Stimulated activated CD4-positive, alpha-beta T cell treated with anti-CD3 and anti-CD28 coated beads, Interleukin-1b, Interleukin-23, amount 100 ng/mL, for 1 hour (primary cell): ENCODE results near the gene NUP188.
"Not testable (repeated sequence)": the region's sequence is repeated elsewhere in the genome, so short reads cannot be mapped to it uniquely, and the experiment has no call there.

Experiments
- DNase-seq, 2 donors: peaks; one replicate each; pipeline ENCODE4 v3.0.0-alpha.2; 2020; ENCODE audit warnings: low read depth in 2 of 2

The NUP188 gene

DNA sequence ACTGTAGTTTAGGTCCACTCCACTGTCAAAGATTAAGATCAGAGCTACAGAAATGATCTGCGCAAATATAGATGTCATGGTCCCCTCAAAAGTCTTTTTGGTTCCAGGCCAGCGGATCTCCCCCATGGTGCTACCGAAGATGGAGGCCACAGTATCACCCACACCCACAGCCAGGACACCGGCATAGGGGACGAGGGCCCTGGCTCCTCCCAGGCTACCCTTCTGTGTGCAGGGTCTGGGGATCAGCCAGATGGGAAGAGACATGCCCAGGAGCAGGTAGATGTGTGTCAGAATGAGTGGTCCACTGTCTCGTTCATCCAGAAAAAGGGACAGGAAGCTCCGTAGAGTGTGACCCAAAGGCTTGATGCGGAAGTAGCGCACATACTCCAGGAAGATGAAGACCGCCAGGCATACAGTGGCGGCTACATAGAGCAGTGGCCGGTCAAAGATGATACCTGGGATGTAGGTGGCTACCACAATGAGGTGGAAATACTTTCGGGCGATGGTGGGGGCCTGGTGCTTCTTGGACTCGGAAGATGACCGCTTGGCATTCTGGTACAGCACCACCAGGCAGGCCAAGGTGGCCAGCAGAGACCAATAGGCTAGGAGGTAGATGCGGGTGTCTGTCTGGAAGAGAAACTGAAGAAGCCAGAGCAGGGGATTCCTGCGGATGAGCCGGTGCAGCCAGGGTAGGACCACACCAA is 1.5 kb upstream of the NUP188 start:
- DNase-seq, result no peak

DNA sequence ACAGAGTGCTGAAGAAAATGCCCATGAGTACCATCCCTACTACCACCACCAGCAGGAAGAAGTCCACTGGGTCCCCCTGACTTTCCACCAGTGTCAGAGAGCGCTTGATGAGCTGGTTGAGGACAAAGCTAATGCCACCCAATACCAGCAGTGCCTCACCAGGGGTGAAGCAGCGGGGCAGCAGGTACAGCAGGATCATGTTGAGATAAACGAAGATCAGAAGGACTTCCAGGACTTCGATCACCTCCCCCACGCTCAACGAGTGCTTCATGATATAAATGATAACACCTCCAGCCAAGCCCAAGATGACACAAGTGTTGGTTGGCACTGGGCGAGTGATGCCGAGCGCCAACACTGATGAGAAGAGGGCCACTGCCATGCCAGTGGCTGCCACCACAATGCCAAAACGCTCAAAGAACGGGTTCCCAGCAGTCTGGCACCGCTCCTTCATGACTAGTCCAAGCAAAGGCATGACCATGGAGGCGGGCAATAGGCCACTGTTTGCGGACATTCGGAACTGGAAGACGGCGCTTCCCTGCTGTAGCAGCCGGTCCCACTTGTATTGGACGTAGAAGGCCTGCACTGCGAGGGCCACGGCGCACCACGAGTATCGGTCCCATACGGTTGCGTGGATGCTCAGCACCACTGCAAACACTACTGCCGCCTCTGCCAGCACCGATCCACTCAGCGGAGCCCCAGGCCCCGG is 775 bp upstream of the NUP188 start:
- DNase-seq, result no peak

DNA sequence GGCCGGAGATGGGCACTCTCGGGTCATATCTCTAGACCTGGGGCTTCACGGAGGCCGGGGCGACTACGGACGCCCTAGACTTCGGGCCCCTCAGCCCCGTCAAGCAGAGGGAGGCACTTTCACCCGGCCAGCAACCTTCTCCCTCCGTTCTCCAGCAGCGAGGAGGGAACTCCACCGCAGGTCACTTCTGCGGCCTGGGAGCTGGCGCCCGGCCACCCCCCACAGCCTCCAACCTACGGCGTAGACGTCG is 297 bp upstream of the NUP188 start:
- no peak for DNase-seq

DNA sequence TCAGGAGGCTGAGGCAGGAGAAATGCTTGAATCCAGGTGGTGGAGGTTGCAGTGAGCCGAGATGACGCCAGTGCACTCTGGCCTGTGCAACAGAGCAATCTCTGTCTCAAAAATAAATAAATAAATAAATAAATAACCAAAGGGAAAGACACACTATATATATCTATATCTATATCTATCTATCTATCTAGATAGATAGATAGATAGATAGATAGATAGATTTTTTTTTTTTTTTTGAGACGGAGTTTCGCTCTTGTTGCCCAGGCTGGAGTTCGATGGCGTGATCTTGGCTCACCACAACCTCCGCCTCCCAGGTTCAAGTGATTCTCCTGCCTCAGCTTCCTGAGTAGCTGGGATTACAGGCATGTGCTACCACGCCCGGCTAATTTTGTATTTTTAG is 13.9 kb downstream of the NUP188 start:
- not testable (repeated sequence) for DNase-seq

DNA sequence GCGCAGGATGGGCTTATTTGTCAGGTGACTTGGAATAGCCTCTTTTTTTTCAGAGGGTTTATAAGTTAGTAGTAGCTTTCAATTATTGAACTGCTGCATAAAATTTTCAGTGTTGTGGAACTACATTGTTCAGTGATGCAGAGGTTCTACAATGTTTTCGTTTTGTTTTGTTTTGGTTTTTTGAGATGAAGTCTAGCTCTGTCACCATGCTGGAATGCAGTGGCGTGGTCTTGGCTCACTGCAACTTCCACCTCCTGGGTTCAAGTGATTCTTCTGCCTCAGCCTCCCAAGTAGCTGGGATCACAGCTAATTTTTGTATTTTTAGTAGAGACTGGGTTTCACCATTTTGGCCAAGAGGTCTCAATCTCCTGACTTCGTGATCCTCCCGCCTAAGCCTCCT is 22.0 kb downstream of the NUP188 start:
- DNase-seq, result no peak

DNA sequence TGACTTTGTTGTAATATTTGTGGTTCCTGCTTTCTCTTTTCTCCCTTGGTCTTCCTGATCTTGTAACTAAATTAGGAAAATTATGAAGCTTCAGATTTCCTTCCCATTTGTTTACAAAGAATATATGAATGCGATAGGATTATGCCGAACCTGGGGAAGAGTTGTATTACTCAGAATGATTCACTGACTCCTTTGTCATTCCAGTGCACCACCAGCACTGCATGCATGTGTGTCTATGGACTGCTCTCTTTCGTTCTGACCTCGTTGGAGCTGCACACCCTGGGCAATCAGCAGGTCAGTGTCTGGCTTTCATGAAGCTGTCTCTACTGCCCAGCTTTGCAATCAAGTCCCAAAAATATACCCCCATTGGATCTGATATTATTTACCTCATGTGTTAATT is 25.5 kb downstream of the NUP188 start:
- DNase-seq, result no peak

DNA sequence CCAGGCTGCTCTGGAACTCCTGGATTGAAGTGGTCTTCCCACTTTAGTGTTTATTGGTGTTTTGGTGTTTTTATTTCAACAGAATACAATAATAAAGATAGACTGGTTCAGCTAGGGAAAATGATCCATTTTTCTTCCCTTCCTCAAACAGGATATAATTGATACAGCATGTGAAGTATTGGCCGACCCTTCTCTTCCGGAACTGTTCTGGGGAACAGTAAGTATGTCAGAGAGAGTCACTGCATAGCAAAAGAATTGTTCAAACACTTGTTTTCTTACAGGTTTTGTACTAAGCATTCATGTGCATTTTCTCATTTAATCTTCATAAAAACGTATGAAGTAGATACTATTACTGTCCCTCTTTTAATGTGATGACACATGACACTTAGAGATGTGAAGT is 31.6 kb downstream of the NUP188 start:
- DNase-seq, result no peak

DNA sequence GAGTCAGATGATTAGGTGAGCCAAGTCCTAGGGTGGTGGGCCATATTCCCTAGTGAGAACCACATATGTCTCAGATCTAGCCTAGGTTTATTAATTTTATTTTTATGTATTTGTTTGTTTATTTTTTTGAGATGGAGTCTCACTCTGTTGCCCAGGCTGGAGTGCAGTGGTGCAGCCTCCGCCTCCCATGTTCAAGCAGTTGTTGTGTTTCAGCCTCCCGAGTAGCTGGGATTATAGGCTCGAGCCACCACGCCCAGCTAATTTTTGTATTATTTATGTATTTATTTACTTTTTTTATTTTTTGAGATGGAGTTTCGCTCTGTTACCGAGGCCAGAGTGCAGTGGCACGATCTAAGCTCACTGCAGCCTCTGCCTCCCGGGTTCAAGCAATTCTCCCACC is 36.0 kb downstream of the NUP188 start:
- DNase-seq, result no peak

DNA sequence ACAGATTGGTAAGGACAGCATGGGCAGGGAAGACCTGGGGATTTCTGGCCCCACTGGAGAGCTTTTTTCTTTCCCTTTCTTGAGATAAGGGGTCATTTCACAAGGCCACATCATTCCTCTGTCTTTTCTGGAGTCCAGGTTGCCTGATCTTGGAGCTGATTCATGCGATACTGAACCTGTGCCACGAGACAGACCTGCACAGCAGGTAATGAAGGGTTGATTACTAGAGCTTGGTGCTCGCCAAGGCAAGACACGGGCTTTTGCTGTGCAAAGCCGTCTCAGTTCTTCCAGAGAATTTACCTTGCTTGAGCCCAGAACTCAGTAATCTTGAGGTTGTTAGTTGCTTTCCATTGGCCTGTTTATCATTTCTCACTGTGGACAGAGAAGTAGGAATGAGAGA is 39.2 kb downstream of the NUP188 start:
- no peak for DNase-seq

DNA sequence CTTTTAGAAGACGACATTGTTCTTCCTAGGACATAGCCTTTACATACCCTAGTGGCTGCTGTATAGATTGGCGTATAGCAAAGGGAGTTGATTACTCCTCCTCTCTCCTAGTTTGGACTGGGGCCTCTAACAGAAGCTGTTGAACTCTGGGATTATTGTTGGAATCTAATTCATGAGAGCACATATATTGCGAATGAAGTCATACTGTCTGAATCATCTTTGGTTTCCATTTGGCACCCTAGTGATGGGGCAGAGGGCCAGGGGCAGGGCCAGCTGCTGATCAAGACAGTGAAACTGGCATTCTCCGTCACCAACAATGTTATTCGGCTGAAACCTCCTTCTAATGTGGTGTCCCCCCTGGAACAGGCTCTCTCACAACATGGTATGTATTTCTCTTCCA is 40.3 kb downstream of the NUP188 start:
- no peak for DNase-seq

DNA sequence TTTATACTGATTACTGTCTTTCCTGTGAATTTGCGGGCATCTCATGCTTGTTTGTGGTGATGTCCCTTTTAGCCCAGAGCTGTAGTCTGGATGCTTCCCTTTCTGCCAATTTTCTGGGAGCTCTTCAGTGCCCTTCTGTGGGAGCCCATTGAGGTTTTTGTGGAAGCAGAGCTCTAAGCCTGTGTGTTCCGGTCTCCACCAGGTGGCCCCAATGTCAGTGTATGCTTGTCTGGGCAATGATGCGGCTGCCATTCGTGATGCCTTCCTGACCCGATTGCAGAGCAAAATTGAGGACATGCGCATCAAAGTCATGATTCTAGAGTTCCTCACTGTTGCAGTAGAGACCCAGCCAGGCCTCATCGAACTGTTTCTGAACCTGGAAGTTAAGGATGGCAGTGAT is 45.5 kb downstream of the NUP188 start:
- DNase-seq, result no peak

DNA sequence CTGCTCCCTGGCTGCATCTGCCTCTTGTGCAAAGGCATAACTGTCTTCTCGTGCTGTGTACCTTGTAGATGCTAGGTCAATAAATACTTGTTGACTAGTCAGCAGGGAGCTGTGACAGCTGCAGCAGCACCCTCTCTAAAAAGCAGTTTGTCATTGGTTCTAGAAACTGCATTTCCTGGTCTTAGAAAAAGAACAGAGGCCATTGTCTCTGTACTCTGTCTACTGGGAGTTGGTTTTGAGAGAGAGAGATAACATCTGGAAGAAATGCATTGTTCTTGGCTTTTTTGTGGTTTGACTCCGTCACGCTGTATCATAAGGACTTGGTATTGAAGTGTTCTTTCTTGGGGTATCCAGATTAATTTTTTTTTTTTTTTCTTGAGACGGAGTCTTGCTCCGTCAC is 48.3 kb downstream of the NUP188 start:
- DNase-seq, result no peak

DNA sequence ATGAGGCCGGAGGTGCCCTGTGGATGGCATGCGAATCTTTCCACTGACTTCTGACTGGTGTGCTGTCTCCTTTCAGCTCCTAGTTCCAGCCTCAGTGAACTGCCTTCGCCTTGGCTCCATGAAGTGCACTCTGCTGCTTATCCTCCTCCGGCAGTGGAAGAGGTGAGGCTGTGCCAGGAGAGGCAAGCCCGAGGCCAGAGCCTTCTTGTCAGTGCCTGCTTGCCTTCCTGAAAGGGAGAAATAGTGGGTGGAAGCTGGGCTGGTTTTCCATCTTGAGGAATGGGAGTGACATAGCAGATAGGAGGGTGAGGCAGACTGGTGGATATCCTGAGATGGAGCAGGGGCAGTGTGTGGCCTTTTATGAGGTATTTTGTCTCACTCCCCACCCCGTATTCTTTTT is 51.0 kb downstream of the NUP188 start:
- no peak for DNase-seq

DNA sequence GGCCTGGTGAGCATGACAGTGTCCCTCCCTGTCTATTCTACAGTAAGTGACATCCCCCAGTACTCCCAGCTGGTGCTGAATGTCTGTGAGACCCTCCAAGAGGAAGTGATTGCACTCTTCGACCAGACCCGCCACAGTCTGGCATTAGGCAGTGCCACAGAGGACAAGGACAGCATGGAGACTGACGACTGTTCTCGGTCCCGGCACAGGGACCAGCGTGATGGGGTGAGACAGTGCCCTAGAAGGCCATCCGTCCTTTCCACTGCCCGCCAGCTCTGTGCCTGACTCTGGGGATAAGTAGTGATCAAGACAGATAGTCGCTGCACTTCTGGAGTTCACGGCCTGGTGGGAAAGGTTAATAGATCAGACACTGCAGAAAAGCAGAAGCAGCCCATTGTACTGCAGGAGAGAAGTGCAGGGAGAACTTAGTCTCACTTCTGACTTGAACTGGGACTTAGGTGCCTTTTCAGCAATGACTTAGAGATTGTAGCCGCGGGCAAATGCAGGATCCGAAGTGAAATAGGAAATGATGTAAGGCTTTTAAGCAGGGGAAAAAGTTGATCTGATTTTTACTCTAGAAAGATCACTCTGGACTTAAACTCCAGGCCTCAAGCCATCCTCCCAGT is 52.2 kb downstream of the NUP188 start:
- DNase-seq, result no peak

DNA sequence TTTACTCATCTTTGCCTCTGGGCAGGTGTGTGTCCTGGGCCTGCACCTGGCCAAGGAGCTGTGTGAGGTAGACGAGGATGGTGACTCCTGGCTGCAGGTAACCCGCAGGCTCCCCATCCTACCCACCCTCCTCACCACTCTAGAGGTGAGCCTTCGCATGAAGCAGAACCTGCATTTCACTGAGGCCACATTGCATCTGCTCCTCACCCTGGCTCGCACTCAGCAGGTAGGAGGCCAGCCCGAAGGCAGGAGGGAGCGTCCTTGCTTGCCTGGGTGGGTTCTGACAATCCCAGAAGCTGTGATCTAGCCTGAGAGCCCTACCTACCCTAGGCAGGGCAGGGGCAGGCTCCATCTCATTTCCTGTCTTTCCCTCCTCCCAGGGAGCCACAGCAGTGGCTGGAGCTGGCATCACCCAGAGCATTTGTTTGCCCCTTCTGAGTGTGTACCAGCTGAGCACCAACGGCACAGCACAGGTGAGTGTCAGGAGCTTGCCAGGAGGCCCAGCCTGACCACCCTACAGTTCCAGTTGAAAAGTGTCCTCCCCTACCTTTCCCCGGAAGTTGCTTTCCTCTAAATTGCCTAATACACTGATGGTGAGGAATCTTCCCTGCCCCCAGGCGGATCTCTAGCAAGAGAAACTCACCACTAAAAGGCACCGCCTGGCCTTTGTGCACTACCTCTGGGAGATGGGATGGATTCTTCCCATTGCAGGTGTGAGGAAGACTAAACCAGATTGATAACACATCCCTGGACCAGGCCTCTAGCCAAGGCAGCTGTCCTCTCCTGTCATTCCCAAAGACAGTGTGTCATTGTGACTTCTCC is 54.2 kb downstream of the NUP188 start:
- DNase-seq, result no peak

DNA sequence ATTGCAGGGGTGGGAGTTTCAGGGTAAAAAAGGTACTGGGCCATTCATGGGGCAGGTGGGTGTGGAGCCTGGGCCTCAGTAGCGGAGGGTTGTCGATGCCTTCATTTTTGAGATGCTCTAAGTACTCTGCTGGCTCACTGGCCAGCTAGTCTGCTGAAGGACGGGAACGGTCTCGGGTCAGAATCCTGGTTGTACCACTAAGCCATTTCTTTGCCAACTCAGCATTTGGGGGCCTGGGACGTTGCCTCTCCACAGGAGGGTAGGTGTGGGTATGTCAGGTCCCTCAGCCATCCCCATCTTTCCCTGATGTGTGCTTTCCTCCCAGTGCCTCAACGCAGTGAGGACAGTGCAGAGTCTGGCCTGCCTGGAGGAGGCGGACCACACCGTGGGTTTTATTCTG is 55.5 kb downstream of the NUP188 start:
- DNase-seq, result no peak

DNA sequence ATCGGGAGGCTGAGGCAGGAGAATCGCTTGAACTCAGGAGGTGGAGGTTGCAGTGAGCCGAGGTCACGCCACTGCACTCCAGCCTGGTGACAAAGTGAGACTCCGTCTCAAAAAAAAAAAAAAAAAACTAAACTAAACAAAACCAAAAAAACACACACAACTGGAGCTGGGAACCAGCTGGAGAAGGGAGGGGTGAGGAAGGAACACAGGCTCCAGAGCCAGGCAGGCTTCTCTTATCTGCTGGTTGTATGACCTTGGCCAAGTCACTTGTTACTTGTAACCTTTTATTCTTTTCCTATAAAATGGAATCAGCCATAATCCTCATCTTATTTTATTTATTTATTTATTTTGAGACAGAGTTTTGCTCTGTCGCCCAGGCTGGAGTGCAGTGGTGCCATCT is 56.7 kb downstream of the NUP188 start:
- not testable (repeated sequence) for DNase-seq

DNA sequence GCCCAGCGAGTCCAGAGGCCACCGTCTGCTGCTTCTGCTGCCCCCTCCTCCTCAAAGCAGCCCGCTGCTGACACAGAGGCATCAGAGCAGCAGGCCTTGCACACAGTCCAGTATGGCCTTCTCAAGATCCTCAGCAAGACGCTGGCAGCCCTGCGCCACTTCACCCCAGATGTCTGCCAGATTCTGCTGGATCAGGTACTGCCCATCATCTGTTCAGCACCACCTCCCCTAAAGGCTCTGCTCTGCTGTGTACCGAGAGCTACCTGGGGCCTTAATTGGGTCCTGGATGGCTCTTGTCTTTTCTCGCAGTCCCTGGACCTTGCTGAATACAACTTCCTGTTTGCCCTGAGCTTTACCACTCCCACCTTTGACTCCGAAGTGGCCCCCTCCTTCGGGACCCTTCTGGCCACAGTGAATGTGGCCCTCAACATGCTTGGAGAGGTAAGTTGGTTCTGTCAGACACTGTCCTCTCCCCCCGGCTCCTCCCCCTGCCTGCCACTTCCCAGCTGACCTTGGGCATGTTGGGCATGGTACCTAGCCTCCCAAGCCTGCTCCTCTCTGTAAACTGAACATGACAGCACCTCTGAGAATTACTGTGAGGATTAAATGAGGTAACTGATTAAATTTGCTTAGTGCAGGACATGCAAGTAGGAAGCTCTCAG is 58.0 kb downstream of the NUP188 start:
- DNase-seq, result no peak

DNA sequence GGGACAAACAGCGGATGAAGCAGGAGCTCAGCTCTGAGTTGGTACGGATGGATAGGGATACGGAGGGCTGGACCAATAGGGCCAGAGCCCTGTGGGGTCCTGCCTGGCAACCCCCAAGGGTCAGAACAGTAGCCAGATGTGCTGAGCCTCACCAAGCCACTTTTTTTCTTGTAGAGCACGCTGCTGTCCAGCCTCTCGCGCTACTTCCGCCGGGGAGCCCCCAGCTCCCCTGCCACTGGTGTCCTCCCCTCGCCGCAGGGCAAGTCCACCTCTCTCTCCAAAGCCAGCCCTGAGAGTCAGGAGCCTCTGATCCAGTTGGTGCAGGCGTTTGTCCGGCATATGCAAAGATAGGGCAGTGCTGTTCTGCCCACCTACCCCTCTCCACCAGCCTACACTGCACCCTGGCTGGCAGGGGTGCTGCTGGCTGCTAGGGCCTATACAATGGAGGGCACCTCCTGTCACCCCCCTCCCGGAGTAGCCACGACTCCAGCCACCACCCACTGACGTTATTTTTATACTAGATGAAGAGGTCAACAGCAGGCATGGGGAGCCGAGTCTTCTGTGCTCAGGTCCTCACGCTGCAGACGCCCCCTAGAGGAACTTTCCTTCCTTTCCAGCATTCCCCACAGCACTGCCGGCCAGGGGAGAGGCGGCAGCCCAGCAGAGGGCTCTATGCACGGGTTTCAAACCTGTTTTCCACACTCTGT is 59.0 kb downstream of the NUP188 start:
- no peak for DNase-seq

DNA sequence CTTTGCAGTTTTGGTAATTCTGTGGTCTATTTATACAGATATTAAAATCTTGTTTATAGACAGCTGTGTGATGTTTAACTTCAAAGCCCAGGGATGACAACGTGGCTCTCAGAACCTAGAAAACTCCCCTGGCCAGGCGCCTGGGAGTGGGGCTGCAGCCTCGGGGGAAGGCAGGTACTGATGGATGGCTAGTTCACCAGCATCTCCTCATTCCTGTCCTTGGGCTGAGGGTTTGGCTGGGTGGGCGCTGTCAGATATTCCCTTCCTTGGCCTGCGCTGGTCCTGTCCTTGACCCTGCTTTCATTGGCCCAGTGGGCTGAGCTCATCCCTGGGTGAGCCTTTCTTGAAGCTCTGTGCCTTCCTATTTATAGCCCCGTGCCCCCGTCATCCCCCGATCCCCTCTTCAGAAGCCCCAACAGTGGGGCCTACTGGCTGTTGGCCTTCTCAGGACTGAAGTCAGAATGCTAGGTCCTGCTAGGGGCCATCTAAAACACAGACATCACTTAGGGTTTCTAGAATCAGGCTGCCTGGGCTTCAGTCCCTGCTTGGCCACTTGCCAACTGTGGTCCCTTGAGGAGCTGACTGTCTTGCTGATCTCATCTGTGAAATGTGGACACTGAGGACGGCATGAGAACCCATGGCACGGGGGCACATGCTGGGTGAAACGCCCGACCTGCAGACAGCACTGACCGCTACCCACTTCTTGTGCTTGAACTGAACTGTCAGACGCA is 59.7 kb downstream of the NUP188 start:
- DNase-seq, result no peak
